HG03025 (cell line): ENCODE measurements around the gene DESI1.
"Not testable (repeated sequence)": the region's sequence is repeated elsewhere in the genome, so short reads cannot be mapped to it uniquely, and the experiment has no call there.

ENCODE experiments used
- ATAC-seq: cut with Tn5 transposase; IDR thresholded peaks from one replicate; pipeline ENCODE4 v1.9.1; 2021; ENCODE audit warnings: mild to moderate bottlenecking, moderate library complexity; ENCODE audit not compliant: unreplicated experiment, low FRiP score

Gene DESI1

DNA sequence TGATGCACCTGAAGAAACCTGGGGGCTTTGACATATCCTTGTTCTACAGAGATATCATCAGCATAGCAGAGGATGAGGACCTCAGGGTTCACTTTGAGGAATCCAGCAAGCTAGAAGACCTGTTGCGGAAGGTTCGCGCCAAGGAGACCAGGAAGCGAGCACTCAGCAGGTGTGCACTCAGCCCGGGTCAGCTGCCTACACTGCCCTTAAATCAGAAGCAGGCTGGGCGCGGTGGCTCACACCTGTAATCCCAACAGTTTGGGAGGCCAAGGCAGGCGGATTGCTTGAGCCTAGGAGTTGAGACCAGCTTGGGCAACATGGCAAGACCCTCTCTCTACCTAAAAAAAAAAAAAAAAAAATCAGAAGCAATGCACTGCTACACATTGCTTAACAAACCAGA is 16.8 kb upstream of the DESI1 start:
- ATAC-seq = not testable (repeated sequence)

DNA sequence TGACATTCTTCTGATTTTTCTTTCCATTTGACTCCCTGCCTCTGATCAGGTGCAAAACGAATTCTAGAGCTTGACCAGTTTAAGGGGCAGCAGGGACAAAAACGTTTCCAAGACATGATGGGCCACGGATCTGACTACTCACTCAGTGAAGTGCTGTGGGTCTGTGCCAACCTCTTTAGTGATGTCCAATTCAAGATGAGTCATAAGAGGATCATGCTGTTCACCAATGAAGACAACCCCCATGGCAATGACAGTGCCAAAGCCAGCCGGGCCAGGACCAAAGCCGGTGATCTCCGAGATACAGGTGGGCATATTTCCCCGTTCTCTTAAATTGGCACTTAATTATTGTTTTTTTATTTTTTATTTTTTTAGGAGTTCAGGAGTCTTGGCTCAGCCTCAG is 15.6 kb upstream of the DESI1 start:
- ATAC-seq = no peak

DNA sequence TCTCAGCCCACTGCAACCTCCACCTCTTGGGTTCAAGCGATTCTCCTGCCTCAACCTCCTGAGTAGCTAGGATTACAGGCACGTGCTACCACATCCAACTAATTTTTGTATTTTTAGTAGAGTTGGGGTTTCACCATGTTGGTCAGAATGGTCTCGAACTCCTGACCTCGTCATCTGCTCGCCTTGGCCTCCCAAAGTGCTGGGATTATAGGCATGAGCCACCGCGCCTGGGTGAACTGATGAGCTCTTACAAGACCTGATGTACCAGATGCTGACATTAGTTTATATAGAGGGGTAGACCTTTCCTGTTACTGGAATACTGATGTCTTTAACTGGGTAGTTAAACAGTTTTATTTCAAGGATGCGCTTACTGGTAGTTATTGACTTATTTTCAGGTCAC is 13.8 kb upstream of the DESI1 start:
- ATAC-seq = not testable (repeated sequence)

DNA sequence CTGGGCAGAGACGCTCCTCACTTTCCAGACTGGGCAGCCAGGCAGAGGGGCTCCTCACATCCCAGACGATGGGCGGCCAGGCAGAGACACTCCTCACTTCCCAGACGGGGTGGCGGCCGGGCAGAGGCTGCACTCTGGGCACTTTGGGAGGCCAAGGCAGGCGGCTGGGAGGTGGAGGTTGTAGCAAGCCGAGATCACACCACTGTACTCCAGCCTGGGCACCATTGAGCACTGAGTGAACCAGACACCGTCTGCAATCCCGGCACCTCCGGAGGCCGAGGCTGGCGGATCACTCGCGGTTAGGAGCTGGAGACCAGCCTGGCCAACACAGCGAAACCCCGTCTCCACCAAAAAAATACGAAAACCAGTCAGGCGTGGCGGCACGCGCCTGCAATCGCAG is 10.8 kb upstream of the DESI1 start:
- not testable (repeated sequence) for ATAC-seq

DNA sequence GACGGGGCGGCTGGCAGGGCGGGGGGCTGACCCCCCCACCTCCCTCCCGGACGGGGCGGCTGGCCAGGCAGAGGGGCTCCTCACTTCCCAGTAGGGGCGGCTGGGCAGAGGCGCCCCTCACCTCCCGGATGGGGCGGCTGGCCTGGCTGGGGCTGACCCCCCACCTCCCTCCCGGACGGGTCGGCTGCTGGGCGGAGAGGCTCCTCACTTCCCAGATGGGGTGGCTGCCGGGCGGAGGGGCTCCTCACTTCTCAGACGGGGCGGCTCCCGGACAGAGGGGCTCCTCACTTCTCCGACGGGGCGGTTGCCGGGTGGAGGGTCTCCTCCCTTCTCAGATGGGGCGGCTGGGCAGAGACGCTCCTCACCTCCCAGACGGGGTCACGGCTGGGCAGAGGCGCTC is 10.3 kb upstream of the DESI1 start:
- not testable (repeated sequence) for ATAC-seq

DNA sequence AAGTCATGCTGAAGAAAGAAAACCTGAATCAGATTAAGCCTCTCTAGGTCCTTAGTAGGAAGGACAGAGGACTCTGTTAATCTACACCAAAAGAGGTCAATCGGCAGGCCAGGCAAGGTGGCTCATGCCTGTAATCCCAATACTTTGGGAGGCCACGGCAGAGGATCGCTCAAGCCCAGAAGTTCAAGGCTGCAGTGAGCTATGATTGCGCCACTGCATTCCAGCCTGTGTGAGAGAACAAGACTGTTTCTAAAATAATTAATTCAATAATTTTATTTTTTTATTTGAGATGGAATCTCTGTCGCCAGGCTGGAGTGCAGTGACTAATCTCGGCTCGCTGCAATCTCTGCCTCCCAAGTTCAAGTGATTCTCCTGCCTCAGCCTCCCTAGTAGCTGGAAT is 4.7 kb upstream of the DESI1 start:
- ATAC-seq = no peak

DNA sequence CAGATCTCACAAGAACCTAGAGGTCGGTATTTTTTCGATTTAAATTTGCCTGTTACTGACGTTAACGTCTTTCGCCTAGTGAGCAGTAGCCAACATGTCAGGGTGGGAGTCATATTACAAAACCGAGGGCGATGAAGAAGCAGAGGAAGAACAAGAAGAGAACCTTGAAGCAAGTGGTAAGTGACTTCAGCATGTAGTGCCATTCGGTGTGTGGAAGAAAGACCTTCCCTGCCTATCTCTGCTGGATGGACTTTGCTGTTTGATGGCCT is 1.0 kb upstream of the DESI1 start:
- no peak for ATAC-seq

DNA sequence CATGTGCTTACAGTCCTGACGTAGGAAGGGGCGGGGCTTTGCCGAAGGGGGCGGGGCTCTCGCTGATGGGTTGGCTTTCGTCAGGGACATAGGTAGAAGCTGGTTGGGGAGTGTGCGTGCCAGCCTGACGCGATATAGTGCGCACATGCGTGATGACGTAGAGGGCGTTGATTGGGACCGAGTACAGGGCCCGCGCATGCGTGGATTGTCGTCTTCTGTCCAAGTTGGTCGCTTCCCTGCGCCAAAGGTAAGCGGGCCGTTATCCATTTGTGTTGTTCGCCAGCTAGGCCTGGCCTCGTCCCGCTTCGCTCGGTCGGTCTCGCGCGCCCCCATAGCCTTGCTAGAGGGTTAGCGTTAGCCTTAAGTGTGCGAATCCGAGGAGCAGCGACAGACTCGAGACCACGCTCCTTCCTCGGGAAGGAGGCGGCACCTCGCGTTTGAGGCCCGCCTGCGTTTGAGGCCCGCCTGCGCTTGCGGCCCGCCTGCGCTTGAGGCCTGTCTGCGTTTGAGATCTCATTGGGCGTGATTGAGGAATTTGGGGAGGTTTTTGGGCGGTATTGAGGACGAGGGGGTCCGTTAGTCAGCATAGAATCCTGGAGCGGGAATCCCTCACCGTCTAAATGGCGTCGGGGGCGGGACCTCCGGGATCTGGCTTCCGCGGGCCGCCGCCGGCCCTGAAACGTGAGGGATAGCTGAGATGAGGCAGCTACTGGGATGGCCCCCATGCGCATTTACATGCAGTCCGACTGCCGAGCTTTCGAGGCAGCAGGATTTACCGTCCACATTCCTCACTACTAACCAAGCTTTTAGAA is 462 bp upstream of the DESI1 start, which contains the start of gene XRCC6:
Gene XRCC6, plus strand, starts transcription at position 197 of the 812 bp plus-strand sequence. CDS start 710 bp downstream, outside the sequence.
- ATAC-seq = peak; percentile 74

DNA sequence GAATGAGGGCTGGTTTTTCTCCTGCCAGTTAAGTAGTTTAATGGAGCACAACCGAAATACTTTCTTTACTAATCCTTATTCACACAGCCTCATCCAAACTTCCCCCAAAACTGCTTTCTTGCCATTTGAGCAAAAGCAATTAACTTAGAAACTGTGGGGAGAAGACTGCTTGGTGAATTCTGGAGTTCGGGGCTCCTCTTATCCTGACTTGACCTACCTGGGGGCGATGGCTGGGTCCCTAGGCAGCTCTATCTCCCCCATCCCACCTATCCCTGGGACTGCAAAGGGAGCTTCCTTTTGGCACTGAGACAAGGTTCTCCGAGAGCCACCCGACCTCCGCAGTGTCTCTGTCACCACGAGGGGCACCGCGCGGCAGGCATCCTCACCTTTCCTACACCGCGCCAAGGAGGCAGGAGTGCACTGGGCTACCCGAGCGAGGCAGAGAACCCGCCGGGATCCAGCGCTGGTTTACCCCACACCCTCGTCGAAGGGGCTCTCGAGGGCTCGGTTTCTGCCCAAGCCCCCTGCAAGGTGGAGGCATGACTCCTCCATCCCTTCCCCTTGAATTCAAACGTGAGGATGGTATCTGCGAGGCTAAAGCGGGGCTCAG is 759 bp downstream of the DESI1 start:
- peak; percentile 20 for ATAC-seq

DNA sequence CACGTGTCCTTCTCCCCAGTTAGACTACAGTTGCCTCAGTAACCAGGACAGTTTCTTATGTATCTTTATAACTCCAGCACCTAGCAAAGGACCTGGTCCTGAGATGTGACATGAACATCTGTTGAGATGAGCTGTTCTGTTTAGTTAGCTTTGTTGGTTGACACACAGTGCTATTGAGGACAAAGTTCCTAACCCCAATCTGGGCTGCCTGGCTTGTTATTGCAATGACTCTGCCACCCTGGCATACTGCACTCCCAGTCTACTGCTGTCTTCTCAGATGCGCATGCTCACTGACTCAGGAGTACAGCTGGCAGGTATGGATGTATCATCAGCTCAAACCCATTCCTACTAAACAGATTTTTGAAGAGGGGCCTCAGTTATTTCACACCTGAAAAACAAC is 7.4 kb downstream of the DESI1 start:
- no peak for ATAC-seq

DNA sequence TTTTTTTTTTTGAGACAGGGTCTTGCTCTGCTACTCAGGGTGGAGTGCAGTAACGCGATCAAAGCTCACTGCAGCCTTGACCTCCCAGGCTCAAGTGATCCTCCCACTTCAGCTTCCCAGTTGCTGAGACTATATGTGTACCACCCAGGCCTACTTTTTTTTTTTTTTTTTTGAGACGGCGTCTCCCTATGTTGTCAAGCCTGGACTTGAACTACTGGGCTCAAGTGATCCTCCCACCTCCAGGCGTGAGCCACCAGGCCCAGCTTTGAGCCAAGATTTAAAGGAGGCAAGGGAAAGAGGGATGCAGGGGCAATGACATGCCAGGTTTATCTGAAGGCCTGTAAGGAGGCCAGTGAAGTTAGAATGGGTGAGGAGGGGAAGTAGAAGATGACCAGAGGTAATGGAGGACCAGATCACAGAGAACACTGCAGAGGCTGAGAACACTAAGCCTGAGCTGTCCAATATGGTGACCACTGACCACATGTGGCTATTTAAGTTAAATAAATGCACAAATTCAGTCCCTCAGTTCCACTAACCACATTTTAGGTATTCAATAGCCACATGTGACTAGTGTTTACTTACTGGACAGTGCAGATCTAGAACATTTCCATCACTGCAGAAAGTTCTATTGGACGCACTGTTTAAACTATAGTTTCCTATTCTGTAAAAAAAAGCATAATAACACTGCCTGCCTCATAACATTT is 8.1 kb downstream of the DESI1 start:
- no peak for ATAC-seq

DNA sequence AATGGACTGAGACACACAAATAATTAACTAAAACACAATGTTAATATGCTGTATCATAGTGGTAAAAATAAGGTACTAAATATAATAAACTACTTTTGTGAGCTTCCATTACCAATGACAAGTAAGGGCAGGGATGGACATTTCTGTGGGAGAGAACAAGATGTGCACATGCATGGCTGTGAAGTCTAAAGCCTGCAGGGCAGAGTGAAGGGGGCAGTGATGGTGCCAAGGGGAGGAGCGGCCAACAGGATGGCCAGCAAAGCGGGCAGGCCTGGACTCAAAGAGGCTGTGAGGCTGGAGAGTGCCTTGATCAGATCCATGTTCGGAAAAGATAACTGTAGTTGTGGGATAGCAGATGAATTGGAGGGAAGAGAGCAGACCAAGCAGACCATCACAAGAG is 12.5 kb downstream of the DESI1 start:
- no peak for ATAC-seq

DNA sequence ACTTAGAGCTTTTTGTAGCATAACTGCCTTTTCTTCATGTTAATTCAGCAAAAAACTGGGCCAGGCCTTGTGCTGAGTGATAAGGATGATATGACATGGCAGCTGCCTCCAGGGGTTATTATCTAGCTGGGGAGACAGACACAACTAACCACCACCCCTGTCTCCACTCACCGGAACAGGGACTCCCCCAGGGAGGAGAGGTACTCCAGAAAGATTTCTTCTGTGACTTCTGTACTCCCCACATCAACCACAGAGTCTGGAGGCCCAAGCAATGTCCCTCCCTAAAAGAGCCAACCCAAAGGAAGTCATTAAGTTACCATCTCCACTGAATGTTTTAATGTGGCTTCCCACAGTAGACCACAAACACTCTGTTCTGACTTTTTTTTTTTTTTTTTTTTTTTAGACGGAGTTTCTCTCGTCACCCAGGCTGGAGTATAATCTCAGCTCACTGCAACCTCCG is 16.9 kb downstream of the DESI1 start:
- no peak for ATAC-seq

DNA sequence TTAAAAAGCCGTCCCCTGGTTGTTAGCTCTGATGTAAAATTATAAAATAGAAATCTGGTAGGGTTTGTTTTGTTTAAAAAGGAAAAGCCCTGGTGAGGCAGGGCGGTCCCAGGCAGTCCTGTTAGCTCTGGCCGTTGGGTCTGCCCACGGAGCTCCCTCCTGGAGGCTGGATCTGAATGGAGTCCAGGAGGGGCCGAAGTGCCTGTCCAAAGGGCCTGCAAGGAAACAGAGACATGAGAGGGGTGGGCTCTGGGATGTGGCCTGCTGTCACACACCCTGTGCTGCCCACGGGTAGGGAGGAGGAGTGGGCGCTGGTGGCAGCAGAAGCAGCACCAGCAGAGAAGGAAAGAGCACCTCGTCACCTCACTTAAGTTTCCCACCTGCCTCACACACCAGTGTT is 19.9 kb downstream of the DESI1 start:
- ATAC-seq = no peak

DNA sequence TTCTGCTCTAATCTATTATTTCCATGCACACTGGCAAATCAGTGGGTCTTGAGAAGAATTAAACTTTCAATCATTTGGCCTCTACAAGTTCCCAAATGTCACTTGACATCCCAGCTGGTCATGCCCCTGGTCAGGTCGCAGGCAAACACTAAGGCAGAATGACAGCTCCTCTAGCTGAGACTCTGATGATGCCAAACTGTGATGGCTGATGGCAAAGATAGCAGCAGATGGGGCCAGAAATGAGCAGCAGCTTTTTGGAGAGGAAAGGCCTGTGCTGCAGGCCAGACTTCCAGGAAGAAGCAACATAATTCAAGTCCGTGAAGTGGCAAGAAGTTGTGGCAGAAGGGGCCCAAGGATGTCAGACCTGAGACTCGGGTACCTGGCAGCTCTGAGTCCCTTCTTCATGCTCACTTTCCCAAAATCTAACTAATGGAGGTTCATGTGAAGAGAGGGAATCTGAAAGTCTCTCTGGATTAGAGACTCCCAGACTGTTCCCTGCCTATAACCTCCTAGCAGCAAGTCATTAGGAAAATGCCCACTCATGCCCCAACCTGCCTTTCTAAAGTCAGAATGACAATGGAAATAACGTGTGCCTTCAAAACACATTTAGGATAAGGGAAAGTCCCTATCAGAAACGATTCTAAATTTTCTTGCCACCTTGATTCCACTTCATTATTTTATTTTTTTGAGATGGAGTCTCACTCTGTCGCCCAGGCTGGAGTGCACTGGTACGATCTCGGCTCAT is 21.8 kb downstream of the DESI1 start:
- no peak for ATAC-seq

DNA sequence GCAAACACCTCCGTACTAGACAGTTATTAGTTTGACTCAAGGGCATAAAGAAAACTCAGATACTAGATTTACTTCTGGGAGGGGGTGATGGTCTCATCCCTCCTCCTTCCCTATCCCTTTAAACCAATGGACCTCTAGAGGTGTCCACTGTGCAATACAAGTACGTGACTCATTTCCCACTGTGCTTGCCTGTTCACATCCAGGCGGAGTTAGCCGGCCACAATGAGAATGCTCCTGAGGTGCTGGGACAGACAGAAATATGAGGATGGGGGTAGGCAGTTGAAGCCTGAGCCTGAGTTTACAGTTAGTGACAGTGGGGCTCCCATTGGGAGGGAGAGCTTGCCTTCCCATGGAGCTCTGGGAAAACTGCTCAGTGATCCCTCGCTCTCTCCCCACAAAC is 22.8 kb downstream of the DESI1 start:
- ATAC-seq = no peak

DNA sequence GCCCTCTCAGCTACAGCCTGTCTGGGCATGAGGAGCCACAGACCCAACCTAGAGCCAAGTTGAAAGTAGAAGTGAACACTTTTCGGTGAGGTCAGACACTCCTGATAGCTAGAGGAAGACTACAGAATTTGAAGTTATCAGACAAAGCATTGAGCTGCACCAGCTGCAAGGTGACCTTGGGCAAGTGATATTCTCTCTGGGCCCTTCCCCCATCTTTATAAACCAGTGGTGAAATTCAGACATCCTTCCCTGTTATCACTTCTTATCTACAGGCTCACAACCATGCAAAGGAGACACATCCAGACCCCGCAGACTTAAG is 23.2 kb downstream of the DESI1 start:
- no peak for ATAC-seq

DNA sequence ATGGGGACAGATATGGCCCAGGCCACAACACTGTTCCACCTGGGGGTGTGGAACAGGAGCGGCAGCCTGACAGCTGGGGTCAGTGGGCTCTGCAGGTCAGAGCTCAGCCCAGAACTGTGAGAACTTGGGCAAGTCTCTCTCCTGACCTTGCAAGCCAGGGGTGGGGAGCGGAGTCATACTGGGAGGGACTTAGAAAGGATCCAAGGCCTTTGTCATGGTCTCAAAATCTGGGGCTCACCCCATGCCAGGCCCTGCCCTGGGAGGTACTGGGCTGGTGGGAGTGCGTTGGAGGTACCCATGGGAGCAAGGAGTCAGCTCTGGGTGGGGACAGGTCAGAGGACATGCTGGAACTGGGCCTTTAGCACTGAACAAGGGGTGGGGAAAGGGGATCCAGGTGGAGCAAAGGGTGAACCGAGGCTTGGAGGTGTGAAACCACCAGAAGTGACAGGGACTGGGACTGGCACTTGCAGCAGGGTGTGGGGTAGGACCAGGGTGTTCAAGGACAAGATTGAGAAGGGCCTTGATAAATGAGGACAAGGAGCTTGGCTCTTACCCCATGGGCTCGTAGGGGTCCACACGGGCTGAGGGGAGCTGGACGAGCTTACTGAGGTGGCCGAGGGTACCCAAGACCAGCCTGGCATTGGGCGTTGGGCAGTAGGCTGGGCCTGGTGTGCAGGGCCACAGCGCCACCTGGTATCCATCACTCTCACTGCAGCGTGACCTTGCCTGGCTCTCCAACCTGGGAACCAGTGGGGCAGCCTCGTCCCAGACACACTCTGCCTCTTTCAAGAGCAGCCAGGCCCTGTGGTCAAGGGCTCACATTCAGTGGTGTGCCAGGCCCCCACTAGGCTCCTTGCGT is 23.8 kb downstream of the DESI1 start:
- ATAC-seq = no peak

DNA sequence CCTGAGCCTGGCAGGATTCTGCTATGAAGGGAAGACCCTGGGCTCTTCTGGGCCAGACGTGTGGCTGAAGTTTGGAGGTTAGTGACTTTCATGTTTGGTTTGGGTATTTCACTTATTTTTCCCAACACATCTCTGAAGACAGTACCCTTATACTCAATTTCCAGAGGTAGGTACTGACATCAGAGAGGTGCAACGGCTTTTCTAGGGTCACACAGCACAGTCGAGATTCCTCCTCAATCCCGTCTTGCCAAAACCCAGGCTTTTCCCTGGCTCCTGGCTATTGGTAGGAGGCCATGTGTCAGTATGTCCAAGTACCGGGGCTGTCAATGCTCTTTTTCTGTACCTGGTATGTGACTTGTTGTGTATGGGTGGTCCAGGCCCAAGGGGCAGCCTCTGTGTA is 25.1 kb downstream of the DESI1 start:
- no peak for ATAC-seq

DNA sequence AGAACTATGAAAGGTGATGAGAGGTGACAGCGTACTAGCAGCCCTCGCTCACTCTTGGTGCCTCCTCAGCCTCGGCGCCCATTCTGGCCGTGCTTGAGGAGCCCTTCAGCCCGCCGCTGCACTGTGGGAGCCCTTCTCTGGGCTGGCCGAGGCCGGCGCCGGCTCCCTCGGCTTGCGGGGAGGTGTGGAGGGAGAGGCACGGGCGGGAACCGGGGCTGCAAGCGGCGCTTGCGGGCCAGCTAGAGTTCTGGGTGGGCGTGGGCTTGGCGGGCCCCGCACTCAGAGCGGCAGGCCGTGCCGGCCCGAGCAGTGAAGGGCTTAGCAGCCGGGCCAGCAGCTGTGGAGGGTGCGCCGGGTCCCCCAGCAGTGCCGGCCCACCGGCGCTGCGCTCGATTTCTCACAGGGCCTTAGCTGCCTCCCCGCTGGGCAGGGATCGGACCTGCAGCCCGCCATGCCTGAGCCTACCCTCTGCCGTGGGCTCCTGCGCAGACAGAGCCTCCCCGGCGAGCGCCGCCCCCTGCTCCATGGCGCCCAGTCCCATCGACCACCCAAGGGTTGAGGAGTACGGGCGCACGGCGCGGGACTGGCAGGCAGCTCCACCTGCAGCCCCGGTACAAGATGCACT is 27.4 kb downstream of the DESI1 start:
- ATAC-seq = not testable (repeated sequence)
